ENCODE data around the gene PRKCZ. TPM values are rescaled to one million over a fixed set of nuclear protein-coding genes. Genes with fewer than 3 reads are reported as not detected.

PRKCZ gene
- total and polyA plus RNA-seq, 9 of the 15 experiments (the other 6 are each of a cell fraction or from before 2014, with no cell fraction given), result 0.07 to 3.1 (median 1.3) TPM

DNA sequence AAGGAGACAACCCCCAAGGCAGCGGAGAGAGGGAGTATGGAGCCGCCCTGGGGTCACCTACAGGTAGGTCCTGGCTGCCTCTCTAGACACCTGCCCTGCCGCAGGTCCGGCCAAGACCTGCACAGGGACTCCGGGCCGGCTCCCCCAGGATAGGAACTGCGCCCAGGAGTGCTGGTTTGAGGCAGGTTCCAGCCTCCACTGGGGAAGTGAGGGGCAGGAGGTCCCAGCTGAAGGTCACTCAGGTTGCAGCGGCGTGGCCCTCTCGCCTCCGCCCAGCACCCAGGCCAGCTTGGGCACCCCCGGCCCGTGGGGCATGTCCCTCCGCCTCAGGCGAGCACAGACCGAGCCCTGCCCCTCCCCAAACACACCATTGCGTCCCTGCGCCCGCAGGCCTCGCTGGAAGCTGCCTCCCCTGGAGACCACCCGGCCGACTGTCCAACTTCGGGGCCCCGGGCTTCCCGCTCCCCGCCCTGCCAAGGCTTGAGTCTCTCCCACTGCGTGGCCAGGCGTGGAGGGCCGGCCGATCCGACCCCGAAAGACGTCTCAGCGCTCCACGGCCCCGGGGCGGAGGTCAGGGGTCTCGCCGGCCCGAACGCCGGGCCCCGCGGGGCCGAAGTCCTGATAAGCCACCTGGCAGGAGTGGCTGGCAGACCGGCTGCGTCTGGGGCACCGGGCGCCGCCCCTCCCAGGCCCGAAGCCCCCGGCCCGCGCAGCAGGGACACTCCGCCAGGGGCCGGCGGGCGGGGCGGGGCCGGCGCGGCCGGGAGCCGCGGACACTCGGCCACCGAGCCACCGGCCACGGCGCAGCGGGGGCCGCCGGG lies 176.5 kb downstream of the PRKCZ start (continued):
- TF ChIP-seq, protein P1, sequence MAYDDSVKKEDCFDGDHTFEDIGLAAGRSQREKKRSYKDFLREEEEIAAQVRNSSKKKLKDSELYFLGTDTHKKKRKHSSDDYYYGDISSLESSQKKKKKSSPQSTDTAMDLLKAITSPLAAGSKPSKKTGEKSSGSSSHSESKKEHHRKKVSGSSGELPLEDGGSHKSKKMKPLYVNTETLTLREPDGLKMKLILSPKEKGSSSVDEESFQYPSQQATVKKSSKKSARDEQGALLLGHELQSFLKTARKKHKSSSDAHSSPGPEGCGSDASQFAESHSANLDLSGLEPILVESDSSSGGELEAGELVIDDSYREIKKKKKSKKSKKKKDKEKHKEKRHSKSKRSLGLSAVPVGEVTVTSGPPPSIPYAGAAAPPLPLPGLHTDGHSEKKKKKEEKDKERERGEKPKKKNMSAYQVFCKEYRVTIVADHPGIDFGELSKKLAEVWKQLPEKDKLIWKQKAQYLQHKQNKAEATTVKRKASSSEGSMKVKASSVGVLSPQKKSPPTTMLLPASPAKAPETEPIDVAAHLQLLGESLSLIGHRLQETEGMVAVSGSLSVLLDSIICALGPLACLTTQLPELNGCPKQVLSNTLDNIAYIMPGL (CRISPR knock-in tag; IDR thresholded peaks at IDR 0.05), result no peak
- TF ChIP-seq, protein P2, sequence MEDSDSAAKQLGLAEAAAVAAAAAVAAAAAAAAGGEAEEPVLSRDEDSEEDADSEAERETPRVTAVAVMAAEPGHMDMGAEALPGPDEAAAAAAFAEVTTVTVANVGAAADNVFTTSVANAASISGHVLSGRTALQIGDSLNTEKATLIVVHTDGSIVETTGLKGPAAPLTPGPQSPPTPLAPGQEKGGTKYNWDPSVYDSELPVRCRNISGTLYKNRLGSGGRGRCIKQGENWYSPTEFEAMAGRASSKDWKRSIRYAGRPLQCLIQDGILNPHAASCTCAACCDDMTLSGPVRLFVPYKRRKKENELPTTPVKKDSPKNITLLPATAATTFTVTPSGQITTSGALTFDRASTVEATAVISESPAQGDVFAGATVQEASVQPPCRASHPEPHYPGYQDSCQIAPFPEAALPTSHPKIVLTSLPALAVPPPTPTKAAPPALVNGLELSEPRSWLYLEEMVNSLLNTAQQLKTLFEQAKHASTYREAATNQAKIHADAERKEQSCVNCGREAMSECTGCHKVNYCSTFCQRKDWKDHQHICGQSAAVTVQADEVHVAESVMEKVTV (CRISPR knock-in tag; IDR thresholded peaks at IDR 0.05), result no peak
- TF ChIP-seq CBX2 (IDR thresholded peaks at IDR 0.05; ENCODE audit: insufficient read depth, low read length, poor library complexity, severe bottlenecking), result no peak
- no peak for TF ChIP-seq ARID2 (IDR thresholded peaks at IDR 0.05)
- no peak for TF ChIP-seq ZNF785 (CRISPR knock-in tag; IDR thresholded peaks at IDR 0.05)
- no peak for TF ChIP-seq FOSL1 (tag; conservative IDR thresholded peaks at IDR 0.05)
- TF ChIP-seq BRD9 (IDR thresholded peaks at IDR 0.05; ENCODE audit: low read depth, partially characterized antibody), result no peak
- TF ChIP-seq L3MBTL2 (IDR thresholded peaks at IDR 0.05), result no peak
- TF ChIP-seq E2F3 (CRISPR knock-in tag; IDR thresholded peaks at IDR 0.05), result no peak
- TF ChIP-seq BRCA1 (IDR thresholded peaks at IDR 0.05), result no peak
- TF ChIP-seq BRCA1 (CRISPR knock-in tag; IDR thresholded peaks at IDR 0.05), result no peak
- no peak for TF ChIP-seq RBM17 (IDR thresholded peaks at IDR 0.05; ENCODE audit: borderline replicate concordance, low read depth, low read length)
- no peak for TF ChIP-seq CHCHD3 (CRISPR knock-in tag; IDR thresholded peaks at IDR 0.05)
- TF ChIP-seq STAT5B (CRISPR knock-in tag; IDR thresholded peaks at IDR 0.05), result no peak
- TF ChIP-seq, protein P3, sequence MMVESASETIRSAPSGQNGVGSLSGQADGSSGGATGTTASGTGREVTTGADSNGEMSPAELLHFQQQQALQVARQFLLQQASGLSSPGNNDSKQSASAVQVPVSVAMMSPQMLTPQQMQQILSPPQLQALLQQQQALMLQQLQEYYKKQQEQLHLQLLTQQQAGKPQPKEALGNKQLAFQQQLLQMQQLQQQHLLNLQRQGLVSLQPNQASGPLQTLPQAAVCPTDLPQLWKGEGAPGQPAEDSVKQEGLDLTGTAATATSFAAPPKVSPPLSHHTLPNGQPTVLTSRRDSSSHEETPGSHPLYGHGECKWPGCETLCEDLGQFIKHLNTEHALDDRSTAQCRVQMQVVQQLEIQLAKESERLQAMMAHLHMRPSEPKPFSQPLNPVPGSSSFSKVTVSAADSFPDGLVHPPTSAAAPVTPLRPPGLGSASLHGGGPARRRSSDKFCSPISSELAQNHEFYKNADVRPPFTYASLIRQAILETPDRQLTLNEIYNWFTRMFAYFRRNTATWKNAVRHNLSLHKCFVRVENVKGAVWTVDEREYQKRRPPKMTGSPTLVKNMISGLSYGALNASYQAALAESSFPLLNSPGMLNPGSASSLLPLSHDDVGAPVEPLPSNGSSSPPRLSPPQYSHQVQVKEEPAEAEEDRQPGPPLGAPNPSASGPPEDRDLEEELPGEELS (CRISPR knock-in tag; IDR thresholded peaks at IDR 0.05; ENCODE audit: borderline replicate concordance), result 0 out of 2 replicates have a peak, but pooled peaks have one; percentile 18
- no peak for TF ChIP-seq SMARCB1 (IDR thresholded peaks at IDR 0.05; ENCODE audit: insufficient read length, low read depth)
- TF ChIP-seq ZNF408 (CRISPR knock-in tag; IDR thresholded peaks at IDR 0.05; ENCODE audit: low read depth), result no peak
- no peak for TF ChIP-seq KLF16 (IDR thresholded peaks at IDR 0.05)
- TF ChIP-seq PHF21A (IDR thresholded peaks at IDR 0.05; ENCODE audit: borderline replicate concordance, low read depth), result no peak
- no peak for TF ChIP-seq NFYB (IDR thresholded peaks at IDR 0.05; ENCODE audit: extremely low read depth, insufficient read length)
- TF ChIP-seq, protein P4, sequence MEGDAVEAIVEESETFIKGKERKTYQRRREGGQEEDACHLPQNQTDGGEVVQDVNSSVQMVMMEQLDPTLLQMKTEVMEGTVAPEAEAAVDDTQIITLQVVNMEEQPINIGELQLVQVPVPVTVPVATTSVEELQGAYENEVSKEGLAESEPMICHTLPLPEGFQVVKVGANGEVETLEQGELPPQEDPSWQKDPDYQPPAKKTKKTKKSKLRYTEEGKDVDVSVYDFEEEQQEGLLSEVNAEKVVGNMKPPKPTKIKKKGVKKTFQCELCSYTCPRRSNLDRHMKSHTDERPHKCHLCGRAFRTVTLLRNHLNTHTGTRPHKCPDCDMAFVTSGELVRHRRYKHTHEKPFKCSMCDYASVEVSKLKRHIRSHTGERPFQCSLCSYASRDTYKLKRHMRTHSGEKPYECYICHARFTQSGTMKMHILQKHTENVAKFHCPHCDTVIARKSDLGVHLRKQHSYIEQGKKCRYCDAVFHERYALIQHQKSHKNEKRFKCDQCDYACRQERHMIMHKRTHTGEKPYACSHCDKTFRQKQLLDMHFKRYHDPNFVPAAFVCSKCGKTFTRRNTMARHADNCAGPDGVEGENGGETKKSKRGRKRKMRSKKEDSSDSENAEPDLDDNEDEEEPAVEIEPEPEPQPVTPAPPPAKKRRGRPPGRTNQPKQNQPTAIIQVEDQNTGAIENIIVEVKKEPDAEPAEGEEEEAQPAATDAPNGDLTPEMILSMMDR (IDR thresholded peaks at IDR 0.05 in 2 of 3, conservative IDR thresholded peaks at IDR 0.05 in 1 of 3; ENCODE audit: insufficient read depth in 2 of 3, low read depth in 1 of 3, low read length in 3 of 3), result no peak
- no peak for TF ChIP-seq DIDO1 (tag; IDR thresholded peaks at IDR 0.05; ENCODE audit: low read depth)
